GM06990 (cell line): Measurements from ENCODE around the gene PLCB3.

Source experiments
- DNase-seq: peaks from one replicate; pipeline ENCODE4 v3.0.0-alpha.2; 2011; ENCODE audit not compliant: insufficient read length; ENCODE audit errors: extremely low read depth
- H3K27me3 ChIP-seq: replicated peaks from 2 replicates; pipeline ENCODE4 v1.6.0; 2011; ENCODE audit warnings: low read length; ENCODE audit not compliant: control insufficient read depth, insufficient read depth
- H3K36me3 ChIP-seq: 2 replicates; pipeline ENCODE4 v1.5.1; 2011; ENCODE audit warnings: low read length; ENCODE audit not compliant: control insufficient read depth, insufficient read depth
- H3K4me3 ChIP-seq: replicated peaks from 2 replicates; pipeline ENCODE4 v1.5.1; 2011; ENCODE audit warnings: low read depth, mild to moderate bottlenecking, control low read depth, low read length
- TF ChIP-seq, protein P1 (sequence below): IDR thresholded peaks from 2 replicates; pipeline ENCODE4 v1.5.1; 2011; ENCODE audit warnings: low read length, control low read depth, mild to moderate bottlenecking, inconsistent platforms; ENCODE audit not compliant: insufficient read depth, poor library complexity, severe bottlenecking

Gene PLCB3

GRCh38 chr11:64204464-64204989 is 46.8 kb upstream of the PLCB3 start:
- Histone ChIP-seq H3K36me3 (peaks cover 34% of the 10 kb centered on the region), H3K4me3 (no peak overlapping the region), H3K27me3 (no peaks in the 10 kb centered on the region)
- TF ChIP-seq, protein P1, sequence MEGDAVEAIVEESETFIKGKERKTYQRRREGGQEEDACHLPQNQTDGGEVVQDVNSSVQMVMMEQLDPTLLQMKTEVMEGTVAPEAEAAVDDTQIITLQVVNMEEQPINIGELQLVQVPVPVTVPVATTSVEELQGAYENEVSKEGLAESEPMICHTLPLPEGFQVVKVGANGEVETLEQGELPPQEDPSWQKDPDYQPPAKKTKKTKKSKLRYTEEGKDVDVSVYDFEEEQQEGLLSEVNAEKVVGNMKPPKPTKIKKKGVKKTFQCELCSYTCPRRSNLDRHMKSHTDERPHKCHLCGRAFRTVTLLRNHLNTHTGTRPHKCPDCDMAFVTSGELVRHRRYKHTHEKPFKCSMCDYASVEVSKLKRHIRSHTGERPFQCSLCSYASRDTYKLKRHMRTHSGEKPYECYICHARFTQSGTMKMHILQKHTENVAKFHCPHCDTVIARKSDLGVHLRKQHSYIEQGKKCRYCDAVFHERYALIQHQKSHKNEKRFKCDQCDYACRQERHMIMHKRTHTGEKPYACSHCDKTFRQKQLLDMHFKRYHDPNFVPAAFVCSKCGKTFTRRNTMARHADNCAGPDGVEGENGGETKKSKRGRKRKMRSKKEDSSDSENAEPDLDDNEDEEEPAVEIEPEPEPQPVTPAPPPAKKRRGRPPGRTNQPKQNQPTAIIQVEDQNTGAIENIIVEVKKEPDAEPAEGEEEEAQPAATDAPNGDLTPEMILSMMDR: peak; percentile 73
- no peak for DNase-seq

- TF ChIP-seq, protein P1: no peak
- Histone ChIP-seq H3K27me3 (no peaks in the 10 kb centered on the region), H3K4me3 (peak within 1 kb of the TSS; percentile 70), H3K36me3 (peaks cover 40% of the 10 kb centered on the region)
- DNase-seq: peak; percentile 81
These were observed 44.7 kb upstream of the PLCB3 start, which contains the start of gene FERMT3 for GRCh38 chr11:64206457-64207255. Gene FERMT3, plus strand, starts transcription at chr11:64206721. Its CDS starts 644 bp downstream, at chr11:64207365.

GRCh38 chr11:64207256-64208085 is 43.9 kb upstream of the PLCB3 start:
- DNase-seq: peak; percentile 85
- TF ChIP-seq, protein P1: no peak
- Histone ChIP-seq H3K27me3 (no peaks in the 10 kb centered on the region), H3K4me3 (peak overlapping the region; percentile 70), H3K36me3 (peaks cover 47% of the 10 kb centered on the region)

DNA sequence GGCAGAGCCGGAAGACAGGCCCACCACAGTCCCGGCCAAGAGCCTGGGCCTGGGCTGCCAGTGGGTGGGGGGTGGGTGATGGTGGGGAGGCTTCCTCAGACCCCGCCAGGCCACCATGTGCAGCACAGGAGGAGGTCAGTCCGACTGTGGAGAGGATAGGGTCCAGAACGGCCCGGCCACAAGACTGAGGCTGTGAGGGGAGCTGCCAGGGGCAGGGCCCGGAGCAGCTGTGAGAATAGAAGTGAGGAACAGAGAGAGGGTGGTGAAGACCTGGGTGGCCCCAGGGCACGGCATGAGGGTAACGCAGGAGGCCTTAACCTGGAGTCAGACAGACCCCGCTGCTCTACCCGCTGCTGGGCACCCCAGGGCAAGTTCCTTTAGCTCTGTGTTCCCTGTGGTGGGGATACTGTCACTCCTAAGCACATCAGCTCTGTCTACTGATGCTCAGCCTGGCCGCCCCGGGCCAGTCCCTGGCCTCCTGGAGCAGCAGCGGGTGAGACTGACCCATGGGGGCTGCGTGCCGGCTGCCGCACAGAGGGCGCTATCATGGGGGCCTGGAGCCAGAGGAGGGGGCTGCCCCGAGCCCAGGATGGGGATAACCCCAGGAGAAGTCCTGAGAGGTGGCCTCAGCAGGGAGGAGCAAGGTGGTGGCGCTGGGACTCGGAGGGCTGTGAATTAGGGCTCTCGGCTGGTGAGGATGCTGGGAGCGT is 43.1 kb upstream of the PLCB3 start:
- TF ChIP-seq, protein P1: no peak
- Histone ChIP-seq H3K36me3 (peaks cover 41% of the 10 kb centered on the region), H3K27me3 (no peaks in the 10 kb centered on the region), H3K4me3 (peak overlapping the region; percentile 70)
- no peak for DNase-seq

DNA sequence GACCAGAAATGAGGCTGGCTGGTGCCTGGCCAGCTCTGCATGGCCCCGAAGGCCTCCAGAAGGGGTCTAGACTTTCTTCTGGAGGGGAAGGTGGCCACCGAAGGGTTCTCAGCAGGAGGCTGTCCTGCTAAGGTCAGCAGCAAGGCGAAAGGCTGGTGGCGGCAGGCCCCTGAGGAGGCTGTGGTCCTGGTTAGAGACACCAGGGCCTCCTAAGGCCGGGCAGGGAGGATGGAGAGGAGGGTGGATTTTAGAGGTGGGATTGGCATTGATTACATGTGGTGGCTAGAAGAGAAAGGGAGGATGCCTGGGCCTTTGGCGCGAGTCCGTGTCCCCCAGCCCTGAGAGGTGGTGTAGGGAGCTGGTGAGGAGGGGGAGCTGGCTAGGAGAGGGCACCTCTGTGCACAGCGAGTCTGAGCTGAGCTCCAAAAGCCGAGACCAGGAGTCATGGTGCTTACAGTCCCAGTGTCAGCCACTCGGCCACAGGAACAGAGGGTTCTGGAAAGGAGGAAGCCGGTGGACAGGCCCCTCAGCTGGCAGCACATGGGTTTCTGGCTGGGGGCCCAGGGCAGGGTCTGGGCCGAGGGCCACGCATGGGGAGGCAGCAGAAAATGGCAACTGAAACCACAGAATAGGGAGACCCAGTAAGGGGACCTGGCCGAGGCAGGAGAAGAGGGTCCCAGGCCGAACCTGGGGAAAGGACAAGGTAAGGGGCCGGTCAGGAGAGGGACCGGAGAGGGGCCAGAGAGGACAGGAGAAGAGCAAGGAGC is 42.4 kb upstream of the PLCB3 start:
- TF ChIP-seq, protein P1: no peak
- Histone ChIP-seq H3K27me3 (no peaks in the 10 kb centered on the region), H3K36me3 (peaks cover 35% of the 10 kb centered on the region), H3K4me3 (peak overlapping the region; percentile 70; the same call in 1 of the 2 replicates)
- no peak for DNase-seq
